Astrocyte (in vitro differentiated cells and primary cell): ENCODE measurements around the gene RNF26.

Experiments used
- EZH2 ChIP-seq: IDR thresholded peaks from 2 replicates; pipeline ENCODE4 v1.6.1; 2012; ENCODE audit warnings: mild to moderate bottlenecking, low read length, inconsistent platforms; ENCODE audit not compliant: insufficient read depth
- TF ChIP-seq, protein P1 (sequence below): IDR thresholded peaks from 2 replicates; pipeline ENCODE4 v1.5.1; 2011; ENCODE audit warnings: low read depth, mild to moderate bottlenecking, inconsistent platforms, low read length, moderate library complexity; ENCODE audit not compliant: insufficient read depth

DNA sequence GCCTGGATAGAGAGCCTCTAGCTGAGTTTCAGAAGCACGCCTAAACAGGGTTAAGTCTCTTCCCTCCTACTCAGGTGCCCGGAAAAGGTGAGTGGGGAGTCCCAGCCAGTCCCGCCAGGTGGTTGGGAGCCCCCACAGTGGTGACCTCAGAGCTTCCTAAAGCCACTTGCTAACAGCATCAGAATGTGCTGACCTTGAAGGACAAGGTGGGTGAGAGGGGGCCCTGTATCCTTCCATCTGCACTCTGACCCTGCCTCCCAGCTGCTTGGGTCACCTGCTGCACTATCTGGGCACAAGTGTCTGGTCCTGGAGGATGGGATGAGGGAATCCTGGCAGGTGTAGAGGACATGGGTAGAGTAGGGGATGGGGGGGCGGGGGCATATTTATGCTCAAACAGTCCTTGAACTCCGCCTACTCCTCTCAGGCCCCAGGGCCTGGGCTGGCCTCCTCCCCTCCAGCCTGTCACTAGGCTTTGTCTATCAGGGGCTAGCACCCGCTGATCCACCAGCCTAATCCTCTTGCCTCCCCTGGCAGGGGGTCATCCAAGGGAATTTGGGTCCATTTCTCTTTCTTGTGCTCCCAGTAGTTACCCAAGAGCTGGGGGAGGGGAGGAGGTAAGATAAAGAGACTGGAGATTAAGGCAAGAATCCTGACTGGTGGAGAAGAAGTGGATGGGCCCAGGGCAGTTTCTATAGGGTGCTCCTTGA is 43.8 kb downstream of the RNF26 start:
- TF ChIP-seq, protein P1, sequence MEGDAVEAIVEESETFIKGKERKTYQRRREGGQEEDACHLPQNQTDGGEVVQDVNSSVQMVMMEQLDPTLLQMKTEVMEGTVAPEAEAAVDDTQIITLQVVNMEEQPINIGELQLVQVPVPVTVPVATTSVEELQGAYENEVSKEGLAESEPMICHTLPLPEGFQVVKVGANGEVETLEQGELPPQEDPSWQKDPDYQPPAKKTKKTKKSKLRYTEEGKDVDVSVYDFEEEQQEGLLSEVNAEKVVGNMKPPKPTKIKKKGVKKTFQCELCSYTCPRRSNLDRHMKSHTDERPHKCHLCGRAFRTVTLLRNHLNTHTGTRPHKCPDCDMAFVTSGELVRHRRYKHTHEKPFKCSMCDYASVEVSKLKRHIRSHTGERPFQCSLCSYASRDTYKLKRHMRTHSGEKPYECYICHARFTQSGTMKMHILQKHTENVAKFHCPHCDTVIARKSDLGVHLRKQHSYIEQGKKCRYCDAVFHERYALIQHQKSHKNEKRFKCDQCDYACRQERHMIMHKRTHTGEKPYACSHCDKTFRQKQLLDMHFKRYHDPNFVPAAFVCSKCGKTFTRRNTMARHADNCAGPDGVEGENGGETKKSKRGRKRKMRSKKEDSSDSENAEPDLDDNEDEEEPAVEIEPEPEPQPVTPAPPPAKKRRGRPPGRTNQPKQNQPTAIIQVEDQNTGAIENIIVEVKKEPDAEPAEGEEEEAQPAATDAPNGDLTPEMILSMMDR: no peak
- no peak for TF ChIP-seq EZH2
